Activated effector memory CD4-positive, alpha-beta T cell treated with Interleukin-2 at 50 U/mL for 16 hours (primary cell): Measurements from ENCODE around the gene MIF4GD.
"Not testable (repeated sequence)": the region's sequence is repeated elsewhere in the genome, so short reads cannot be mapped to it uniquely, and the experiment has no call there.

Experiments
- DNase-seq: peaks from one replicate; pipeline ENCODE4 v3.0.0-alpha.2; 2020

MIF4GD gene

DNA sequence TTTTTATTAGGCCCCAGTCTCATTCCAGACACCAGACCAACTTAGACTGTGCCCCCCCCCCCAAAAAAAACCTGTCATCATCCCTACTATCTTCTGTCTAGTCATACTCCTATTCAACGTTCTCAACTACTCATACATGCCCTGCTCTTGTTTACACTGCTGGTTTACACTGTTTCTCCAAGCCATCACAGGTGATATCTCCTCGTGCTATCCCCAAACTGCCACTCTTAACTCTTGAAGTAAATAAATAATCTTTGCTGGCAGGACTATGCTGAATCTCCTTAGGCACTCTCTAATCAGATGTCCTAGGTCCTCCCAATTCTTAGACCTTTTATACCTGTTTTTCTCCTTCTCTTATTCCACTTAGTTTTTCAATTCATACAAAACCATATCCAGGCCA lies 13.8 kb downstream of the MIF4GD start:
- not testable (repeated sequence) for DNase-seq

DNA sequence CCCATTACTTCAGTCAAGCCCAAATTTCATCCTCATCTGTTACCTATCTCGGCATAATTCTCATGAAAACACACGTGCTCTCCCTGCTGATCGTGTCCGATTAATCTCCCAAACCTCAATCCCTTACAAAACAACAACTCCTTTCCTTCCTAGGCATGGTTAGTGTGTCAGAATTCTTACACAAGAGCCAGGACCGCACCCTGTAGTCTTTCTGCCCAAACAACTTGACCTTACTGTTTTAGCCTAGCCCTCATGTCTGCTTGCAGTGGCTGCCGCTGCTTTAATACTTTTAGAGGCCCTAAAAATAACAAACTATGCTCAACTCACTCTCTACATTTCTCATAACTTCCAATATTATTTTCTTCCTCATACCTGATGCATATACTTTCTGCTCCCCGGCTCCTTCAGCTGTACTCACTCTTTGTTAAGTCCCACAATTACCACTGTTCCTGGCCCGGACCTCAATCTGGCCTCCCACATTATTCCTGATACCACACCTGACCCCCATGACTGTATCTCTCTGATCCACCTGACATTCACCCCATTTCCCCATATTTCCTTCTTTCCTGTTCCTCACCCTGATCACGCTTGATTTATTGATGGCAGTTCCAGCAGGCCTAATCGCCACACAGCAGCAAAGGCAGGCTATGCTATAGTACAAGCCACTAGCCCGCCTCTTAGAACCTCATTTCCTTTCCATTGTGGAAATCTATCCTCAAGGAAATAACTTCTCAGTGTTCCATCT lies 14.9 kb downstream of the MIF4GD start:
- DNase-seq: not testable (repeated sequence)

DNA sequence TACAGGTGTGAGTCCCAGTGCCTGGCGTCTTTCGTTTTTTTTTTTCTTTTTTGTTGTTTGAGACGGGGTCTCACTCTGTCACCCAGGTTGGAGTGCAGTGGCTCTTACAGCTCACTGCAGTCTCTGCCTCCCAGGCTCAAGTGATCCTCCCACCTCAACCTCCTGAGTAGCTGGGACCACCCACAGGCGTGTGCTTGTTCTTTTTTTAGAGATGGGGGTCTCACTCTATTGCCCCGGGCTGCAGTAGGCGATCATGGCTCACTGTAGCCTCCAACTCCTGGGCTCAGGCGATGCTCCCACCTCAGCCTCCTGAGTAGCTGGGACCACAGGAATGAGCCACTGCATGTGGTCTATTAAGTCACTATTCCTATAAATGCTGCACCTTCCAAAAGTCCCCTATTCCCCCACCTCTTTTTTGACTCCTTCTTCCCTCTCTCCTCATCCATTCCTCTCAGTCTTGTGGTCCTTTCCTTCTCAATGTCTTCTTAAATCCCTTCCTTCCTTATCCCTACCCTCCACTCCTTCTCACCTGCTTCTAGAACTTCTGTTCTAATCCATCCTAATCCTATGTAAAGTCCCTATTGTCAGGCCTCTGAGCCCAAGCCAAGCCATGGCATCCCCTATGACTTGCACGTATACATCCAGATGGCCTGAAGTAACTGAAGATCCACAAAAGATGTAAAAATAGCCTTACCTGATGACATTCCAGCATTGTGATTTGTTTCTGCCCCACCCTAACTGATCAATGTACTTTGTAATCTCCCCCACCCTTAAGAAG lies 18.8 kb downstream of the MIF4GD start:
- no peak for DNase-seq

DNA sequence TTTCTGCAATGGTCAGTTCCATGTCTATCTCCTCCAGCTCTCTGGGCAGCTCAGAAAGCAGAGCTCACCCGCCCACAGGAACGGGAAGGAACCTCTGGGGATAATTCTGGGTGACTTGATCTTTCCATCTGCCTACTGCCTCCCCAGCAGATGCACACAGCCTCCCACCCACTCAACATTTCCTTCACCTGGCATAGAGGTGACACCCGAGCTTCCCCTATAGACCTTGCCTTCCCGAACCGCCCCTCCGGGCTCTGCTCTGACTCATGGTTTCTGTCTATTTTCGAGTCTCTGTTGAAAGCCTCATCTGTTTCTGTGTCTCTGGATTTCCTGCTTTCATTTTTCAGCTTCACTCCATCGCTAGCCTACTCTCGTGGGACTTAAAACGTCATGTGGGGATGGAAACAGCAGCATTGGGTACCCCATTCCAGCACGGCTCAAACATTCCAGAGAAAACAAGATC lies 21.0 kb downstream of the MIF4GD start:
- peak; percentile 47 for DNase-seq

DNA sequence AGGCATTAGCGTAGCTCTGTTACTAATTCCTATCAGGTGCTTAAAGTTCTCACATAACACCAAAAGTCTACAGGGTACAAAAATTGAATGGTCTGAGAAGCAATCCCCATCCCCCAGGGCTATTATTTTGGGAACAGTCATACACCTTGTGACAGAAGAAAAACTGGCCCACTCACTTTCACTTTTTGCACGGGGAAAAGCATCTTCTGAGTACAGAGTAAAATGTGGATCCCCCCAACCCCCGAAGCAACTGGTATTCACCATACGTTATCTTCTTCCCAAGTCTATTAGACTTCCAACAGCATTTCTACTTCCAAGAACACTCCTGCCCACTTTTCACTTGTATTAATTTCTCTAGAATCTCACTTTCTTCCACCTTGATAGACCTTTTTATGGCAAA lies 21.5 kb downstream of the MIF4GD start:
- no peak for DNase-seq

DNA sequence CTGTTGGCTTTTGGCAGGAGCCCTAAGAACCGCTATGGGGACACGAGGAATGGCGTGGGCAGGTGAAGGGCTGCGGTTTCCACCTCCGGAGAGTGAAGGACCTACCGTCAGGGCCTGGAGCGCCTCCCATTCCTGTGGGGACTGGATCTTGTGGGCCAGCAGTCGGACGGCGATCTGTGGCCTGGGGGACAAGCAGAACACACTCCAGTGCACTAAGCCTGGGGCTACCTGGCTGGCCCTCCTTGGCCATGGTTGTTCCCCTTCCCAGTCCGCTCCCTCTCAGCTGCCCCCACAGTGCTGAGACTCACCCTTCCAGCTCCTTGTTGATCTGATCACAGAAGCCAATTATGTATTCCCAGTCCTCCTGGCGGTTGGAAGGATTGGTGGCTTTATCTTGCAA lies 24.6 kb downstream of the MIF4GD start:
- DNase-seq: no peak

DNA sequence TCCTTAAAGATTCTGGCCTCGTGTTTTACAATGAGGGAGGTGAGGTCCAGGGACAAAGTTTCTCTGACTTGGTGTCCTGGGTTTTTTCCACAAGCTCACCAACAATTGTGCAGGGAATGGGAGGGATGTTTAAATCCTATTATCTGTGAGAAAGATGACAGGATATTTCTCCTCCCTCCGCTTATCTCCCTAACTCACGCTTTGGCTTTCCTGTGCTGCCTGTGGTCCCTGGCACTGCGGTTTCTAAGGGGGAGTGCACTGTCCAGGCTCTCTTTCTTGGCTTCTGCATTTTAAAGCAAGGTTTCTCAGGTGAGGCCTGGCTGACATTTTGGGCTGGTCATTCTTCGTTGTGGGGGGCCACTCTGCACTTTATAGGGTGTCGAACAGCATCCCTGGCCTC lies 26.0 kb downstream of the MIF4GD start:
- DNase-seq: no peak

- DNase-seq: no peak
These were observed 26.7 kb downstream of the MIF4GD start for GRCh38 chr17:75244133-75244866.

GRCh38 chr17:75242461-75243042 lies 28.5 kb downstream of the MIF4GD start:
- DNase-seq: no peak

GRCh38 chr17:75241996-75242460 lies 29.0 kb downstream of the MIF4GD start:
- no peak for DNase-seq

DNA sequence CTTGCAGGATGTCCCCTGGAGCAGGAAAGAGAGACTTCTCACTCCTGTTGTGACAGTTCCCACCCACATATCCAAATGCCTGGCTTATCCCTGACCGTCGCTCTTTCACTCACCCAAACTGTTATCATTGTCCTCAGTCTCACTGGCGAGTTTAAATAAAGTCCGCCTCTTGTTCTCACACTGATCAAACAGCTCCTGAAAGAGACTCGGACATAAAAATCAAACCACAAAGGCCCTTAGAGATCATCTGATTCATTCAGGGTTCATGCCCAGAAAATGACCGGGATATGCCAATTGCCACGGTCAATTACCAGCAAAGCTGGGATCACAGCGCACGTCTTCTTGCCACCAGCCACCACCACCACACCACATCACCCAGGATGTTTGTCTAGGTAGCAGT lies 29.5 kb downstream of the MIF4GD start:
- DNase-seq: no peak

DNA sequence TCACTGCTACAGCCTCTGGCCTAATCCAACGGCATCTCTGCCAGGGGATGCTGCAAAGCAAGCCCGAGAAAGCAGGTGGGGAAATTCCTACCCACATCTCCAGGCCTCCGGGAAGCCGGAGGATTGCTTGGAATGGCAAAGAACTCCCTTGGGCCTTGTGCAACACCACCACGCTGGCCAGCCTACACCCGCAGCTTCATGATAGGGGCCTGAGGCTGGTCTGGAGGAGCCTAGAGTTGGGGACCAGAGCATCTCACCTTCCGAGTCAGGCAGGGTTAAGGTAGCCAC lies 29.9 kb downstream of the MIF4GD start:
- no peak for DNase-seq

DNA sequence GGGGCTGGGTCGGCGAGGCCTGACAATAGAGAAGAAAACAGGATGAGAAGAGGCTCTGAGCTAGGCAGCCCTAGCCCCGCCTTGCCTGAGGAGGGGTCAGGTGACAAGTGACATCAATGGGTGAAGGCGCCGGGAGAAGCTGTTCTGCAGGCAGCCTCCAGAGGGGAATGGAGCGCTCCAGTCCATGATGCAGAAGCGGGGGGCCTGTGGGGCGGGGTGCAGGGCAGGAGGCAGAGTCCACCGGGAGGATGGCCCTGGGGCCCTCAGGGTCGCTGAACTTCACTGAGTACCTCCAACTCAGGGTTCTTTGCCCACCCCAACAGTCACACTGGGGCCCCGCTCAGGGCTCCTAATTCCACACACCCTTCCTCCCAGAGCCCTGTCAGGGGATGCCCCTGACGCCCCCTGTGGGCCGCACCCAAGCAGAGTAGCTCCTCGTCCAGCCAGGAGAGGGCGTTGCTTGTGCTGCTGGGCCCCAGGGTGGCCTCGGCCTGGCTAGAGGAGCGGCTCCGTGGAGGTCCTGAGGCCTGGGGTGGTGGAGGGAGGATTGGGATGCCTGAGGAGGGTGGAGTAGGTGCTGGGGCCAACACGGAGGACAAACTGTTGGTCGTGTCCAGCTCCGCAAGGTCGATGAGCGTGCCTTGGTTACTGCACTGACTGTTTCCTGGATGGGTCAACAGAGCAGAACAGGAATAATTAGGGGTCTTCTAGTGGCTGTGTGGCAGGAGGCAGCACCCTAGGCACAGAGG lies 30.5 kb downstream of the MIF4GD start:
- DNase-seq: no peak

- no peak for DNase-seq
These were observed 31.1 kb downstream of the MIF4GD start for GRCh38 chr17:75239778-75240393.

GRCh38 chr17:75239214-75239613 lies 31.8 kb downstream of the MIF4GD start:
- DNase-seq: no peak

GRCh38 chr17:75238684-75239191 lies 32.3 kb downstream of the MIF4GD start:
- DNase-seq: peak; percentile 41

DNA sequence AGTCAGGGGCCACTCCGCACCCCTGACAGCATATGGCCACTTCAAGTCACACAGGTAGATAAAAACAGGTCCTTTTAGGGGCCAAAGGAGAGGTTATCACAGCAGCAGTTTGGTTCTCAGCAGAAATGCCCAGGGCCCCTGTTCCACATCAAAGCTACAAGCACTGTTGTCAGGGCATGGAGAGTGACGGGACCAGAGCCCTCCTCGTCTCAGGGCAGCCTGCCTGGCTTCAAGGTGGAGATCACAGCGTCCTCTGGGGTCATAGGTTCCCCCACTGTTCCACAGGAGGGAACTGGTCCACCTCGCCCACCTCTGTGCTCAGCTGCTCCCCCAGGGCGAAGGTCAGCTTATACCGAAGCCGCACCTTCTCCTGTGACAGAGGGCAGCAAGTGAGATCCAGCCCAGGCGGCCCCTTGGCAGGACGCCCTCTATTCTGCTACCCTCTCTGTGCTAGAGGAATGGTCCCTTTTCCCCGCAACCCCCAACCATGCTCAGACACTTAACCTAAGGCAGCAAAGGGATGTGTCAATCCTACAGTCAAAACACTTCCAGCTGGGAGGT lies 32.9 kb downstream of the MIF4GD start:
- no peak for DNase-seq

- DNase-seq: no peak
These were observed 33.7 kb downstream of the MIF4GD start for GRCh38 chr17:75237100-75238014.

- no peak for DNase-seq
These were observed 38.2 kb downstream of the MIF4GD start for GRCh38 chr17:75232786-75233185.

GRCh38 chr17:75231741-75232464 lies 39.1 kb downstream of the MIF4GD start:
- no peak for DNase-seq
